OCI-LY3 (cell line): ENCODE results near the gene RASD1.

ENCODE experiments used
- EZH2phosphoT487 ChIP-seq: fragments of 200-600 bp; shearing (Covaris generic); IDR thresholded peaks from 2 replicates; pipeline ENCODE4 v1.6.1; 2018; ENCODE audit warnings: antibody characterized with exemption, mixed run types, low read depth
- TF ChIP-seq, protein P1 (sequence below): fragments of 200-600, 300-600 bp; sonication (generic); IDR thresholded peaks from 2 replicates; pipeline ENCODE4 v1.5.1; 2014; ENCODE audit warnings: antibody characterized with exemption, low read length, low read depth

DNA sequence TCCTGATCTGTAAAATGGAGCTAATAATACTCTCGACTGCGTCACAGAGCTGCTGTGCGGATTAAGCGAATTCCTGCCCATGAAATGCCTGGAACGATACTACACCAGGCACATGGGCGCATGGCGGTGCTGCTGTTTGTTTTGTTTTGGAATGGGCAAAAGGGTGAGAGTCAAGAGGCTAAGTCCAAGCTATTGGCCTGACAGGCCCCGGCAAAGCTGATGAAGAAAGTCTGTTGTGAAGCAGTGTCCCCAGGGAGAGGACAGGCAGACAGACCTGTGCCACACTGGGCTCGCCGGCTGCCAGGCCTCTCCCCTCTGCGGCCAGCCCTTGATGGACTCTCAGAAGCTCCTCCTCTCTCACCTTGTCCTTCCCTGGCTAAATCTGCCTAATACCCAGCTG, 31.3 kb upstream of the RASD1 start:
- TF ChIP-seq, protein P1, sequence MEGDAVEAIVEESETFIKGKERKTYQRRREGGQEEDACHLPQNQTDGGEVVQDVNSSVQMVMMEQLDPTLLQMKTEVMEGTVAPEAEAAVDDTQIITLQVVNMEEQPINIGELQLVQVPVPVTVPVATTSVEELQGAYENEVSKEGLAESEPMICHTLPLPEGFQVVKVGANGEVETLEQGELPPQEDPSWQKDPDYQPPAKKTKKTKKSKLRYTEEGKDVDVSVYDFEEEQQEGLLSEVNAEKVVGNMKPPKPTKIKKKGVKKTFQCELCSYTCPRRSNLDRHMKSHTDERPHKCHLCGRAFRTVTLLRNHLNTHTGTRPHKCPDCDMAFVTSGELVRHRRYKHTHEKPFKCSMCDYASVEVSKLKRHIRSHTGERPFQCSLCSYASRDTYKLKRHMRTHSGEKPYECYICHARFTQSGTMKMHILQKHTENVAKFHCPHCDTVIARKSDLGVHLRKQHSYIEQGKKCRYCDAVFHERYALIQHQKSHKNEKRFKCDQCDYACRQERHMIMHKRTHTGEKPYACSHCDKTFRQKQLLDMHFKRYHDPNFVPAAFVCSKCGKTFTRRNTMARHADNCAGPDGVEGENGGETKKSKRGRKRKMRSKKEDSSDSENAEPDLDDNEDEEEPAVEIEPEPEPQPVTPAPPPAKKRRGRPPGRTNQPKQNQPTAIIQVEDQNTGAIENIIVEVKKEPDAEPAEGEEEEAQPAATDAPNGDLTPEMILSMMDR, result no peak
- no peak for TF ChIP-seq EZH2phosphoT487
